NCI-H1092 treated with DMSO at 0.1 percent for 48 hours (cell line): ENCODE measurements around the gene EFR3B.
A peak's percentile ranks its signal among the peaks of the same experiment; 100 is the strongest.
"Not testable (repeated sequence)": the region's sequence is repeated elsewhere in the genome, so short reads cannot be mapped to it uniquely, and the experiment has no call there.

ENCODE experiments used
- DNase-seq: peaks from one replicate; lab custom pipeline; 2025; lab: John Stamatoyannopoulos, UW

The EFR3B gene

GRCh38 chr2:25150993-25151392, 109.1 kb downstream of the EFR3B start:
- not testable (repeated sequence) for DNase-seq

- DNase-seq: no peak
Measured at GRCh38 chr2:25151718-25152117, 109.8 kb downstream of the EFR3B start.

DNA sequence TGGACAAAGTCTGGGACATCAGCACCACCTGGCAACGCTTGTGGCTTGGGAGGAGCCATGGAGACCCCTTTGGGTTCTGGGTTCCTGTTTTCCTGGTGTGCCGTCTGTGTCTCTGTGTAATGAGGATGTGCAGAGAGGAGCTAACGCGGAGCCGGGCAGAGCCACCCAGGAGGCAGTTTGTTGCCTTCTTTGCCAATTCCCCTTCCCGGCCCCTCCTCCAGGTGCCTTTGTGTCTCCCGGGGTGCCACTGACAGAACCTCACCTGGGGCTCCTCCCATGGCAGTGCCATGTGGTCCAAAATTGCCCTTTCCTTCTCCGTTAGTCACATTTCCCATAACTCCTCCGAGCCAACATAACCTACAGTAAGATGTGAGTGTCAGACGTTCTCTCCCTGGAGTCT, 113.5 kb downstream of the EFR3B start:
- DNase-seq: no peak

DNA sequence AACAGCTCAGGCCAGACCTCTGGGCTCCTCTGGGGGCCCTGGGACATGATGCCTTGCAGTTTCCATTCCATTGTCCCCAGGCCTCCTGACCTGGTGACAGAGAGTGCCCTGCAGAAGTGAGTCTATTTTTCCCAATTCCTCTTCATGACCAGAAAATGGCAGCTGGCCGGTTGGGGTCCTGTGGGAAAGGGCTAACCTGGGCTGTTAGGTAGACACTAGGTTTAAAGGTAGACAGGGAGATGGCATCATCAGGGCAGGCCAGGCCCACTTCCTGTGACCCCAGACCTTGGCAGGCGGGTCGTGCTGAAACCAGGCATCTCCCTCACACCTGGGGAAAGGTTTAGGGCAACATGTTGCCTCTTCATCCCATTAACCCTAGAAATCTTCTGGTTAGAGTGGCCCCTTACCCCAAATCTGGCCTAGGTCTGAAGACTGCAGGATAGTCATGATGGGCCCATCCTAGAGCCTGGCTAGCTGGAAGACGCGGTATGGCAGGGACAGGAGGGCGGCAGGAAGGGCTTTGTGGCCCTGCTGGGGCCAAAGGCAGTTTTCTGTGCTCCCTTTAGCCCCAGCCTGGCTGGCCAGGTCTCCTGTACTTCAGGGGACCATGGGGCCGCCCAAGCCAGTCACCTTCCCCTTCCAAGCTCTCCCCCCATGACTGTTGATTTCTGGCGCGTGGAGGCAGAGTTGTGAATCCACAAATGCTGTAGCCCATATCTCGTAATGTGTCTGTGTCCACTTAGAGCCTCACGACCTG, 116.4 kb downstream of the EFR3B start:
- no peak for DNase-seq

DNA sequence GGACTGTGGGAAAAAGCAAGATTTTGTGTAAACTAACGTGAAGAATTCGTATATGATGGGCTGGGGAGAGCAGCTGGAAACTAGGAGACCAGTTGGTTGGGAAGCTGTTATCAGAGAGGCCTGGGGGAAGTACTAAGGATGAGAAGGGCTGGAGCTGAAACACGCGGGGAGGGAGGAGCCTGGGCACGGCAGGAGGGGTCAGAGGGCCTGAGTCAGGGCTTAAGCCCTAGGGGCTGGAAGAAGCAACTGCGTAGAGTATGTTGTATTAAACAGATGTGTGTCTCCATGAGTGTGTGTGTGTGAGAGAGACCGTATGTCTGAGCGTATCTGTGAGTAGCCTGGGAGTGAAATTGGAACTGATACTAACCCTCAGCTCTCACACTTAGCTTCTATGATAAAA, 118.1 kb downstream of the EFR3B start:
- no peak for DNase-seq

GRCh38 chr2:25160376-25160775, 118.5 kb downstream of the EFR3B start:
- no peak for DNase-seq

DNA sequence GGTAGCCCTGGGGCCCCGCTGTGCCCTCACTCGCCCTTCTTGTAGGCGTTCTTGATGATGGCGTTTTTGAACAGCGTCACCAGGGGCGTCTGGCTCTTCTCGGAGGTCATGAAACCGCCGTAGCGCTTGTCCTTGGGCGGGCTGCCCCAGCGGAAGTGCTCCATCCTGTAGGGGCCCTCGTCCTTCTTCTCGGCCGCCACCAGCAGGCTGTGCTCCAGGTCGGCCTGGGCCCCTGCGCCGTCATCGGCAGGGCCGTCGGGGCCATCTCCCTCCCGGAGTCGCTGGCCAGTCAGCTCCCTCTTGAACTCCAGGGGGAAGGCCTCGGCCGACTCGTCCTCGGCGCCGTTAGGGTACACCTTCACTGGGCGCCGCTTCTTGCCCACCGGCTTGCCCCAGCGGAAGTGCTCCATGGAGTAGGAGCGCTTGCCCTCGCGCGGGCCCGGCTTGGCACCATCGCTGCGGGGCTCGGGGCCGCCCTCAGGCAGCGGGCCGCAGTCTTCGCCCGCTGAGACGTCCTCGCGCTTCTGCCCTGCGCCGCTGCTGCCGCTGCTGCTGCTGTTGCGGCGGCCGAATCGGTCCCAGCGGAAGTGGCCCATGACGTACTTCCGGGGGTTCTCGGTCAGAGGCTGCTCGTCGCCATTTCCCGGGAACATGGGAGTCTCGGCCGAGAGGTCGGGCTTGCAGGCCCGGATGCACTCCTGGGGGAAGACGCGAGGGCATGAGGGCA, 119.3 kb downstream of the EFR3B start:
- no peak for DNase-seq

GRCh38 chr2:25162061-25162460, 120.2 kb downstream of the EFR3B start:
- not testable (repeated sequence) for DNase-seq

- no peak for DNase-seq
Measured at GRCh38 chr2:25164561-25164960, 122.7 kb downstream of the EFR3B start.

DNA sequence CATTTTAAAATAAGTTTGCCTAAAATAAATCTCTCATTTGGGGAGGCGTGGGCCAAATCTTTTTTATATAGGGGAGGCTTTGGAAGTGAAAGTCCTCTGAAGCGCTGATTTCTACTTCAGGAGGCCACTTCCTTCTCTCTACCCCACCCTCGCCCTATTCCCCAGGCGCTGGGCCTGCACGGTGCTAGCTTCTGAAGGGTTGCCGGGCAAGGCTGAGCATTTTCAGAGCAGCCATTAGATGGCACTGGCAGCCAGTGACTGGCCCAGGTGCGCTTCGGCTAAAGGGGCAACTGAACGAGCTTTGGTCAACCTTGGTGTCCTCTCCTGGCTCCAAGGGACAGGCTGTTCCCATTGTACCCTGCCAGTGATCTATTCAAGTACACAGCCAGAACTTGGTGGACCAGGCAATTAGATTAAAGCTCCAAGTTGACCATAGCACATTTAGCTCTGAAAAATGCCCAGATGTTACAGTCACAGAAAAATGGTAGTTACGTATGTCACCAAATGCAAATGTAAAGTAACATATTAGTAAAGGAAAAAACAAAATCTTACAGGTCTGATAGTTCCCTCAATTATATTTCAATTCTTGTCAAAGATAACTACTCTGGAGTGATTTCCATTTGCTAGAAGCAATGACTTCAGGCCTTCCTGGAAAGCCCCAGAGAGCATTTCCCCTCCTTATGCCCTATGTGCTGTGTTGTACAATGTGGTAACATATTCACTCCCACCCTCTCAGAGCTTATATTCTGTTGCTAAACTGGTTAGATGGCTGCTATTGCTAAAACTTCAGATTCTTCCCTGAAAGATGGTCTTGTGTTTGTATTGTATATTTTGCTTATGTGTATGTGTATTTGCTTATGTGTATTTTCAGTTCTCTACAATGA, 124.4 kb downstream of the EFR3B start:
- peak; percentile 46 for DNase-seq

GRCh38 chr2:25168256-25169072, 126.6 kb downstream of the EFR3B start, which contains the start of gene POMC:
Gene POMC (minus strand): TSS chr2:25168580. CDS start chr2:25164772, 3,808 bp downstream.
- DNase-seq: peak; percentile 9

GRCh38 chr2:25169073-25169470, 127.2 kb downstream of the EFR3B start:
- no peak for DNase-seq

GRCh38 chr2:25170888-25171287, 129.0 kb downstream of the EFR3B start:
- no peak for DNase-seq

GRCh38 chr2:25173719-25174118, 131.8 kb downstream of the EFR3B start:
- DNase-seq: no peak

GRCh38 chr2:25174192-25174861, 132.5 kb downstream of the EFR3B start:
- no peak for DNase-seq

DNA sequence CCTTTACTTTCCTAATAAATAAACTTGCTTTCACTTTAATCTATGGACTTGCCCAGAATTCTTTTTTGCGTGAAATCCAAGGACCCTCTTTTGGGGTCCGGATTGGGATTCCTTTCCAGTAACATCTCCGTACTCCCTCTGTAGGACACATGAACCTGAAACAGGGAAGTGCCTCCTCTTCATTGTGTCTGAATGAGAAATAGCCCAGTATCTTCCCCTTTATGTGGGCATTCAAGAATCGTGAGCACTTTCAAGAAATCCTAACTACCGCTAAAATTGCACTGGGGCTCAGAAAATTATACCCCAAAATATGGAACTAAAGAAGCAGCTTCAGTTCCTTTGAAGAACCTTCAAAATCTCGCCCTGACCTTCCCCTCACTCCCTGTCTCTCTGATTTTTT, 134.3 kb downstream of the EFR3B start:
- no peak for DNase-seq

GRCh38 chr2:25176541-25177181, 134.8 kb downstream of the EFR3B start:
- peak; percentile 42 for DNase-seq

GRCh38 chr2:25177211-25177611, 135.3 kb downstream of the EFR3B start:
- DNase-seq: peak; percentile 80

DNA sequence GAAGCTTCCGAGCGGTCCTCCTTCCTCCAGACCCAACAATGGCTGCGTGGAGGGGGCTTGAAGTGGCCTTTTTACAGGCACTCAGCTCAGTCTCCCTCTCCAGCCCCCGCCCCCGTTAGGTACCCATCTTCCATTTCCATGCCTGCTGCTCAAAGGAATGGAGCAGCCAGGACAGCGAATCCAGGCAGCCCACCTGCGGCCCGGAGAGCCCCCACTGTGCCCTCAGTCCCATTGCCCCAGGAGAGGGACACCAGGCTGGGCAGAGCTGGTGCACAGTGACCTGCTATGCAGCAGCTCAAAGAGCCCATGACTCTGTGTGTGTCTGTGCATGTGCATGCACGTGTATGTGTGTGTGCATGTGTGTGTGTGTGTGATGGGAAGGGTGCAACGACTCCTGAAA, 137.1 kb downstream of the EFR3B start:
- DNase-seq: no peak

- no peak for DNase-seq
Measured at GRCh38 chr2:25184254-25184653, 142.4 kb downstream of the EFR3B start.
